Inflammatory macrophage treated with lipopolysaccharide for 4 hours (primary cell): ENCODE results near the gene GIPC1.
"Not testable (repeated sequence)": the region's sequence is repeated elsewhere in the genome, so short reads cannot be mapped to it uniquely, and the experiment has no call there.

ENCODE experiments used
- DNase-seq: peaks from one replicate; pipeline ENCODE4 v3.0.0-alpha.2; 2020

The GIPC1 gene

GRCh38 chr19:14467391-14467790 is 28.5 kb downstream of the GIPC1 start:
- no peak for DNase-seq

GRCh38 chr19:14463747-14464146 is 32.2 kb downstream of the GIPC1 start:
- DNase-seq, result no peak

GRCh38 chr19:14462401-14462800 is 33.5 kb downstream of the GIPC1 start:
- DNase-seq, result not testable (repeated sequence)

- DNase-seq, result no peak
These were observed 35.0 kb downstream of the GIPC1 start for GRCh38 chr19:14460935-14461334.

- DNase-seq, result no peak
These were observed 36.2 kb downstream of the GIPC1 start for GRCh38 chr19:14459703-14460102.

GRCh38 chr19:14452303-14452702 is 43.6 kb downstream of the GIPC1 start:
- DNase-seq, result not testable (repeated sequence)

- DNase-seq, result no peak
These were observed 45.1 kb downstream of the GIPC1 start for GRCh38 chr19:14450876-14451275.

- DNase-seq, result peak; percentile 65
These were observed 45.6 kb downstream of the GIPC1 start for GRCh38 chr19:14450168-14450874.

GRCh38 chr19:14449321-14449720 is 46.6 kb downstream of the GIPC1 start:
- DNase-seq, result peak; percentile 51

GRCh38 chr19:14446336-14447036 is 49.4 kb downstream of the GIPC1 start:
- DNase-seq, result no peak

GRCh38 chr19:14443632-14444216 is 52.2 kb downstream of the GIPC1 start:
- no peak for DNase-seq

- DNase-seq, result no peak
These were observed 52.9 kb downstream of the GIPC1 start for GRCh38 chr19:14442891-14443631.

- no peak for DNase-seq
These were observed 54.6 kb downstream of the GIPC1 start for GRCh38 chr19:14441041-14441938.

- peak; percentile 86 for DNase-seq
These were observed 55.9 kb downstream of the GIPC1 start for GRCh38 chr19:14440049-14440448.

- no peak for DNase-seq
These were observed 56.9 kb downstream of the GIPC1 start for GRCh38 chr19:14439014-14439413.

- no peak for DNase-seq
These were observed 58.3 kb downstream of the GIPC1 start for GRCh38 chr19:14437578-14438140.

GRCh38 chr19:14435320-14436050 is 60.4 kb downstream of the GIPC1 start:
- DNase-seq, result no peak

- peak; percentile 33 for DNase-seq
These were observed 61.2 kb downstream of the GIPC1 start for GRCh38 chr19:14434543-14435319.

GRCh38 chr19:14433554-14434501 is 62.1 kb downstream of the GIPC1 start:
- no peak for DNase-seq
